Measurements from ENCODE around the gene SUN3.

DNA sequence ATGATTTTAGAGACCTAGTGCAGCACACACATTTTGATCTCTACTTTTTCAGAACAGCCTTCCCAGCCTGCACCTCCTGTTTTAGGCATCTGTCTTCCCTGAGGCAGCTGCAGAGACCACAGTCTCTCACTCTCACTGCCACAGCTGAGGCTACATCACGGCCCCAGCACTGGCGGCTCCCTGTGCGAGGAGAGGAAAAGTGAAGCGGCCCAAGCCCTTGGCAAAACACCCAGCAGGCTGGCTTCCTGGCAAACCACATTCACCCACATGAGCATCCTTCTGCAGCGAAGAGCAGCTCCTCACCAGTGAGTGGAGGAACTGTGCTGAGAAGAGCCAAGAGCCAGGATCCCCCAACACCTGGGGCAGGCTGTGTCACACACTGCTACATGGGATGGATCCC is 63.5 kb downstream of the SUN3 start:
- TF ChIP-seq, protein P1, sequence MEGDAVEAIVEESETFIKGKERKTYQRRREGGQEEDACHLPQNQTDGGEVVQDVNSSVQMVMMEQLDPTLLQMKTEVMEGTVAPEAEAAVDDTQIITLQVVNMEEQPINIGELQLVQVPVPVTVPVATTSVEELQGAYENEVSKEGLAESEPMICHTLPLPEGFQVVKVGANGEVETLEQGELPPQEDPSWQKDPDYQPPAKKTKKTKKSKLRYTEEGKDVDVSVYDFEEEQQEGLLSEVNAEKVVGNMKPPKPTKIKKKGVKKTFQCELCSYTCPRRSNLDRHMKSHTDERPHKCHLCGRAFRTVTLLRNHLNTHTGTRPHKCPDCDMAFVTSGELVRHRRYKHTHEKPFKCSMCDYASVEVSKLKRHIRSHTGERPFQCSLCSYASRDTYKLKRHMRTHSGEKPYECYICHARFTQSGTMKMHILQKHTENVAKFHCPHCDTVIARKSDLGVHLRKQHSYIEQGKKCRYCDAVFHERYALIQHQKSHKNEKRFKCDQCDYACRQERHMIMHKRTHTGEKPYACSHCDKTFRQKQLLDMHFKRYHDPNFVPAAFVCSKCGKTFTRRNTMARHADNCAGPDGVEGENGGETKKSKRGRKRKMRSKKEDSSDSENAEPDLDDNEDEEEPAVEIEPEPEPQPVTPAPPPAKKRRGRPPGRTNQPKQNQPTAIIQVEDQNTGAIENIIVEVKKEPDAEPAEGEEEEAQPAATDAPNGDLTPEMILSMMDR (IDR thresholded peaks at IDR 0.05), result no peak
- TF ChIP-seq POLR2AphosphoS5 (IDR thresholded peaks at IDR 0.05) (no peak), EP300 (IDR thresholded peaks at IDR 0.05) (no peak)
